ENCODE data around the gene FBXO8.

DNA sequence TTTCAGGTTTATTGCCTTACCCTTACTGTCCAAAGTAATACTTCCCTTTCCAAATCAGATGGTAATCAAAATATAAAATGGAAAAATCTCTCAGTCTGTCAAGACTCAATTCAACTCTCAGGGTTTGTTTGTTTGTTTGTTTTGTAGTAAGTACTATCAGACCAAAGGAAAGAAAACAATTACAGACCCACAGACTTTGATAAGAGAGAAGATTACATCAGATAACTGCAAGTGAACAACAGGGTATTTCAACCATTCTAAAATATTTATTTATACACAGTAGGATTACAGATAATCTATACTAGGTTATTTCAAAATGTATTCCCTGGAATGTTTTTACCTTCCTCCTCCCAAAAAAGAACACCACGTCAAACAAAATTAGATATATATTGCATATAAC, 28.9 kb downstream of the FBXO8 start:
- TF ChIP-seq, protein P1, sequence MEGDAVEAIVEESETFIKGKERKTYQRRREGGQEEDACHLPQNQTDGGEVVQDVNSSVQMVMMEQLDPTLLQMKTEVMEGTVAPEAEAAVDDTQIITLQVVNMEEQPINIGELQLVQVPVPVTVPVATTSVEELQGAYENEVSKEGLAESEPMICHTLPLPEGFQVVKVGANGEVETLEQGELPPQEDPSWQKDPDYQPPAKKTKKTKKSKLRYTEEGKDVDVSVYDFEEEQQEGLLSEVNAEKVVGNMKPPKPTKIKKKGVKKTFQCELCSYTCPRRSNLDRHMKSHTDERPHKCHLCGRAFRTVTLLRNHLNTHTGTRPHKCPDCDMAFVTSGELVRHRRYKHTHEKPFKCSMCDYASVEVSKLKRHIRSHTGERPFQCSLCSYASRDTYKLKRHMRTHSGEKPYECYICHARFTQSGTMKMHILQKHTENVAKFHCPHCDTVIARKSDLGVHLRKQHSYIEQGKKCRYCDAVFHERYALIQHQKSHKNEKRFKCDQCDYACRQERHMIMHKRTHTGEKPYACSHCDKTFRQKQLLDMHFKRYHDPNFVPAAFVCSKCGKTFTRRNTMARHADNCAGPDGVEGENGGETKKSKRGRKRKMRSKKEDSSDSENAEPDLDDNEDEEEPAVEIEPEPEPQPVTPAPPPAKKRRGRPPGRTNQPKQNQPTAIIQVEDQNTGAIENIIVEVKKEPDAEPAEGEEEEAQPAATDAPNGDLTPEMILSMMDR (conservative IDR thresholded peaks at IDR 0.05), result no peak
- TF ChIP-seq EZH2 (IDR thresholded peaks at IDR 0.05; ENCODE audit: low read depth), result no peak
